Renal cortex interstitium (tissue), 11 donors: ENCODE results near the gene GALNT6. TPM values are rescaled to one million over a fixed set of nuclear protein-coding genes. Genes with fewer than 3 reads are reported as not detected.
"Not testable (repeated sequence)": the region's sequence is repeated elsewhere in the genome, so short reads cannot be mapped to it uniquely, and the experiment has no call there.

Experiments used
- DNase-seq, 11 donors: peaks; one replicate each; pipeline ENCODE4 v3.0.0-alpha.2; 2013; ENCODE audit warnings: low read depth in 9 of 11, low spot score in 4 of 11; ENCODE audit errors: extremely low read depth in 1 of 11
- polyA plus RNA-seq, 3 donors: library from polyadenylated mRNA; unstranded; fragments of 120-200 nt; gene quantifications; one replicate each; pipeline ENCODE4 v1.2.1, GENCODE V29; 2013; ENCODE audit not compliant: insufficient read length in 3 of 3

GALNT6 gene
- polyA plus RNA-seq, 3 donors, result 5.0 to 7.0 (median 5.8) TPM

GRCh38 chr12:51334764-51335163, 56.4 kb downstream of the GALNT6 start:
- no peak for DNase-seq

GRCh38 chr12:51333536-51333935, 57.7 kb downstream of the GALNT6 start:
- no peak for DNase-seq

DNA sequence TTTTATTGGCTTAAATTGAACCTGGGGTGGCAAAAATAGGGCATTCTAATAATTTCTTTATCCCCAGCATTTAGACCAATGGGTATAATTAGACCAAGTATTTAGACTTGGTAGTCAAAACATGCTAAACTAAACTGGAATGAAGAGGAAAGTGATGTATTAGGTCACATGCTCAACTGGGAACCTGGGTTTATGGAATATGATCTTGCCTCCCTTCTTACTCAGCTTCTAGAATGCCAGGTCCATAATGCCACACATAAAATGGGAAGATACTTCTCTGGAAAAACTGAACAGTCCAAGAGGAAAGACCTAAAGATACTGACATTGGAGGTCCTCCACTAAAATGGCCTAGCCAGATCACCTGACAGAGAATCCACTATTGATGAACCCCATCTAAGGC, 61.0 kb downstream of the GALNT6 start:
- DNase-seq, result no peak

- no peak for DNase-seq
Measured at GRCh38 chr12:51329742-51330141, 61.5 kb downstream of the GALNT6 start.

DNA sequence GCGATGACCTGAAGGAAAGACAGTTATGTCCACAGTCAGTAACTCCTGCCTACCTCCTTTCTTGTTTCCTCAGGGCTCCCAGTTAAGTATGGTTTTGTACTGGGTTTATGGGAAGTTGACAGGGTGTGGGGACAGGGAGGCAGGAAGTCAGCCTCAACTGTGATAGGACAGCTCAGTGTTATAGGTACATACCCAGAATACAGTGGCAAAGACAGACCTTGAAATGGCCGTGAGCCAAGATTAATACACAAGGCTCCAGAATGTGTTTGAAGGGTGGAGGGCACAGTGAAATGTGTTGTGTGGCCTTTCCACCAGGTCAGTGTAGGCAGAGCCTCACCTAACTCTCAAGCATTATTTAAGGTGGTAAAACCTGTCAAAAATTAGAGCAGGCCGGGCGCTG, 62.6 kb downstream of the GALNT6 start:
- DNase-seq, result no peak

DNA sequence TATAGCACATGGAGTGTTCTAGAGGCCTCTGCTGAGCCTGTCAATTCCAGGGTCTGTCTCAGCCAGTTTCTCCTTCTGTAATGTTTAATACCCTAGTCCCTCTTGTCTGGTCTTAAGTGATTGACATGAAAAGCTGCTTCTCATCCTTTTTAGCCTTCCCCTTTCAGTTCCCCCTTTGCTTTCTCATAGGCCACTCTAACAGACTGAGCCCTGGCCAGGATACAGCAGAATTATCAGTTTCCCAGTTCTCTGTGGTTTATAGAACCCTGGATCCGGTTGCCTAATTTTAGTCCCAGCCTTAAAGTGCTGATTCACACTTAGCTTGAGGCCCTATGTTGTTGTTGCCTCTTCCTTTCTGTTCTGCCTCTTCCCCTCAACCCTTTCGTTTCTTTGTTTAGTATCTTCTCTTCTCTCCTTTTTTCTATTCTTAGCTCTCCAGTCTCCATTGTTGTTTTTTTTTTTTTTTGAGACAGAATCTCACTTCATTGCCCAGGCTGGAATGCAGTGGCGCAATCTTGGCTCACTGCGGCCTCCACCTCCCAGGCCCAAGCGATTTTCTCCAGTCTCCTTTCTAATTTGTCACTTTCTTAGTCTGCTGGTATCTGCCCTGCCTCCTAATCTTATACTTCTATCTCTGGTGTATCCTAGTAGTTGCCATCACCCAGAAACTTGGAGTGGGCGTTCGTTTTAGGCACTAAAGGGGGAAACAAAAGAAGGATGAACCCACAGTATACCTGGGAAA, 64.3 kb downstream of the GALNT6 start:
- DNase-seq, result no peak

DNA sequence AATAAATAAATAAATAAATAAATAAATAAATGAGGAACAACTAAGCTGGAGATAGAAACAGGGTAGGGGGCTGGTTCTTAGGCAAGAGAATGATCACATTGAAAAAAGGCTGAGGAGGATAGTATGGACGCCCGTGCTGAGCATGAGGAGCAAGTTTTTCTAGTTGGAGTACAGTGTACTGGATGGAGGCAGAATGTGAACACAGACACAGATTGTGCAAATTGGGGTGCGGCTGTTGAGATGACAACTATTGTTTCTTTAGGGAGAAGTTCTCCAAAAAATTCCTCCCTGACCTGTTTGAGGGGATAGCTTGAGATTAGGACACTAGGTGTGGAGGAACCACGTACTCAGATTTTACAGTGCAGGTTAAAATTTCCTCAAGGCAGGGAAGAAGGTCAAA, 66.3 kb downstream of the GALNT6 start:
- DNase-seq, result no peak

DNA sequence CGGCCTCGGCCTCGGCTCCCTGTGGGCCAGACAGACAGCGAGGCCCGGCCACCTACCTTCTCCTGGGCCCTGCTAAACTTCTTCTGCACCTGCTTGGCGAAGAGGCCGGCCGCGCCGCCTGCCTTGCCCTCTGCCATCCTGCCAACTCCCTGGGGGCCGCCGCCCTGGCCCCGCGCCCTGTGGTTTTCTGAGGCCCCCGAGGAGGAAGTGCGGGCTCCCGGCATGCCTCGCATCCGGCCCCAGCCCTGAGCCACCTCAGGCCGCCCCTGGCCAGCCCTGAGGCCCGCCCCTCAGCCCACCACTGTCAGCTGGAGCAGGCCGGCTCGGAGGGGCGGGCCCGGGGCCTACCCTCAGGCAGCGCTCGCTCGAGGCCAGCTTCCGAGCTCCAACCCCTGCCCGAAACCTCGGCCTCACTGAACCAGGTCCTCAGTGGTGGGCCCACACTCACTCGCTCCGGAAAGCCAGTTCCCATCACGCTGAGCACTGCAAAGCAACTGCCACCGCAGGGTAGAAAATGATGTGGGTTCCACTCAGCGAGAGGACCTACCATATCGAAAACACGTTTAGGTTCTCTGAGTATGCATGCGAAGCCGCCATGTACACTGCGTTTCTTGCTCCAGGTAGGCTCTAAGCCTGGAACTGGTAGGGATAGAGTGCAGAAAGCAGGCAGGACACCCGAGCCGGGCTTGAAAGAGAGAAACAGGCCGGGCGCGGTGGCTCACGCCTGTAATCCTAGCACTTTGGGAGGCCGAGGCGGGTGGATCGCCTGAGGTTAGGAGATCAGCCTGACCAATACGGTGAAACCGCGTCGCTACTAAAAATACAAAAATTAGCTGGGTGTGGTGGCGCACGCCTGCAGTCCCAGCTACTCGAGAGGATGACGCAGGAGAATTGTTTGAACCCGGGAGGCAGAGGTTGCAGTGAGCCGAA, 67.0 kb downstream of the GALNT6 start, which contains the start of gene BIN2:
TSS of gene BIN2 (minus strand) at position 209 of the 930 bp plus-strand sequence. CDS start at position 137, 72 bp downstream.
- no peak for DNase-seq

DNA sequence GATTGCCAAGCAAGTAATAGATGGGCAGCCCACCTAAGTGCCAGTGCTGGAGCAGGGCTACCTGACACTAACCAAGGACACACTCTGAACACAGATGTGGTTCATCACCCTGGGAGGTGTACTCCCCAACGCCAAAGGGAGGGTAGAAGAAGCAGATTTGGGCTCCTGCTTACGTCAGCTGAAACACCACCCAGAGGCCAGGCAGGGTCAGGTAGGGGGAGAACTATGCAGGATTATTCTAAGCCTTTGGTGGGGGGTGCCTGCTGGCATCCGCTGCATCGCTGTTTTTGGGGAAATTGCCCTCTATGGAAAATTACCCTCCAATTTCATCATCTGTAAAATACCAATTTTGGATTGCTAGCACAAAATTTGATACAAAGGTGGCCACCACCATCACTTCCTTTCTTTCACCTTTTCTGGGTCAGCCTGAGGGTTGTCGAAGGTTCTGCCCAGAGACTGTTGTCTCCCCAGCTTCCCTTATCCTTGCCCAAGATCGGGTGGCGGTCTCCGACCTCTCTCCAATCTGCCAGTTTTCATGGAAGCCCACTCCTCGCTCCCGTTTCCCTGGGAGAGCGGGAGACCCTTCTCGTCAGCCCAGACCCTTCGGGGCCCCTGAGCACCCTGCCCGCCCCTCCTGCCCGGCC, 67.8 kb downstream of the GALNT6 start:
- DNase-seq, result no peak

DNA sequence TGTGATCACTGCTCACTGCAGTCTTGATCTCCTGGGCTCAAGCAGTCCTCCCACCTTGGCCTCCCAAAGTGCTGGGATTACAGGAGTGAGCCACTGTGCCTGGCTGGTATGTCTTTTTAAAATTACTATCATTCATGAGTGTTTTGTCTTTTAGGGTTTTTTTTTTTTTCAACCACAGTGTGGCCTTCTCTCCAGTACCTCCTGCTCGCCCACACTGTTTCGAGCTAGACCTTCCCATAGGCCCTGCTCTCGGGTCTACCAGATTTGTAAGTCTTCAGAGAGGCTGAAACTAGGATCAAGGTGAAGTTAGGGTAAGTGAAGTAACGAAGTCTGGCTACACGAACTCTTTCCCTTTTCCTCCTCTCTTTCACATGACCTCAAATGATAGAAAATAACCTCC, 68.8 kb downstream of the GALNT6 start:
- DNase-seq, result no peak

DNA sequence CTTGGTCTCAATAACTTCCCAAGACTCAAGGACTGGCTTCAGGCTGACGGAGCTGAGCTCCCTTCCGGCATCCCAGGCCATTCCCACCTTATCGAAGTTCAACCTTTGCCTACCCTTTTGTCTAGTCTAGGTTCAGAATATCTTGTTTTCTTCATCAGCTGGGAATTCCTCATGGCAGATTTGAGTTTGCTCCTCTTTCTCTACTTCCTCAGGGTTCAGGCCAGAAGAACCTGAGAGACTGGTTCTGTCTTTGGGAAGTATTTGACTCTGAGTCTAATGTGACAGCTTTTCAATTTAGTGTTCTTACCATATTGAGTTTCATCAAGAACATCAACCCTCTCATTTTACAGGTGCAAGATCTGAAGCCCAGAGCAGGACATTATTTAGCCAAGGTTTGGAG, 69.3 kb downstream of the GALNT6 start:
- no peak for DNase-seq

DNA sequence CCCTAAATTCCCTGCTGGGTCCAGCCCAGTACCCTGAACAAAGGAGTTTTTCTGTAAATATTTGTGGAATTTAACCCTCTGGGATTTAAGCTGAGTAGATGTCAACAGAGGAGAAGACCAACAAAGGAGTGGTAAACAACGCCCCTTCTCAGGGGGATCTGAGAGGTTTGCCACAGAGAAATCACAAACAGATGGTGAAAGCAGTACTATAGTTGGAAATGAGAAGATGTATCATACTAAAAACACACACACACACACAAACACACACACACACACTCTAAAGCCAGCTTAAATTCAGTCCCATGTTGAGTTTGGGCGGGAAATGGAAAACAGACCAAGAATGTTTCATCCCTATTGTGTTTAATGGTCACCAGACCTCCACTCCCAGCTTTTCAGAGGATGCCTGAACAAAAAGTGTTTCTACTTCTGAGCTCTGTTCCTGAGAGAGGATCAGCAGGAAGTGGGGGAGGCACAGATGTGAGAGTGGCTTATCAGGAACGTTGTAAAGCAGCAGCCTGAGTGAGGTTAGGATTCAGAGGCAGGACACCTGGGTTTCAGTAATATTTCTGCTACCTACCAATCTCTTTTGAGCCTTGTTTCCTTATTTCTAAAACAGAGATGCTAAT, 70.4 kb downstream of the GALNT6 start:
- no peak for DNase-seq

GRCh38 chr12:51320311-51320694, 70.9 kb downstream of the GALNT6 start:
- no peak for DNase-seq

- DNase-seq, result no peak
Measured at GRCh38 chr12:51318846-51319599, 72.2 kb downstream of the GALNT6 start.

- not testable (repeated sequence) for DNase-seq
Measured at GRCh38 chr12:51318057-51318806, 73.0 kb downstream of the GALNT6 start.

- no peak for DNase-seq
Measured at GRCh38 chr12:51311389-51311788, 79.8 kb downstream of the GALNT6 start.

- no peak for DNase-seq
Measured at GRCh38 chr12:51307655-51308593, 83.3 kb downstream of the GALNT6 start.
